ENCODE results near the gene BMPR1A. TPM values are rescaled to one million over a fixed set of nuclear protein-coding genes. Genes with fewer than 3 reads are reported as not detected.

BMPR1A gene
- total RNA-seq, 6 experiments from 2014 or later: 9.9 to 20.4 (median 12.4) TPM

DNA sequence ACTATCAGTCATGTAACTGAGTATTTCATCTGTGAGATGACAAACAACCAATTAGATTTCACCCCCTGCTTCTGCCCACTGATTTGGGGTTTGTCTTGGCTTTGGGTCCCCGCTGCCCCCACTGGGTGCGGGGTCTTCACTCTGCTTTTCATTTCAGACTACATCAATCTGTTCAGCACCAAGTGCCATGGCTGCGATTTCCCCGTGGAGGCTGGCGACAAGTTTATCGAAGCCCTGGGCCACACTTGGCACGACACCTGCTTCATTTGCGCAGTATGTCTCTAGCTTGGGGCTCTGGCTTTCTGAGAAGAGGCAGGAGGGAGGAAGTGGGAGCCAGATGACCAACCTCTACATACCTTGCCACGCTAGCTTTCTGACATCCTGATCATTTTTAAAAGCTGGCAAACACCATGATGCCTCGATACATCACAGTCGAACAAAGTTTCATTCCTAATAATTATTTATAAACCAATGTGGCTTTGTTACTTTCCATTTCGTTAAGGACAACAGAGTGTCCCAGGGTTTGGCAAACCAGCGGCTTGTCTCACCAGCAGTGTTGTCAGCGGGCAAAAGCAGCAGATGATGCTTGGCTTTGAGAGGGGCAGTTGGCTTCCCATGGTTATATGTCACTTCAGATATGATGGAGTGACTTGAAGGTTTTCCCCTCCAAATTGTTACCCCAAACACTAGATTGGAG lies 30.3 kb upstream of the BMPR1A start:
- intact Hi-C loops (cut with DNase I): no loop called here
- ATAC-seq: no peak
- Histone ChIP-seq H3K4me3 (no peak overlapping the region), H3K27ac (no peak overlapping the region), H3K27me3 (no peaks in the 10 kb centered on the region), H3K36me3 (no peaks in the 10 kb centered on the region), H3K9me3 (no peaks in the 10 kb centered on the region), H3K4me1 (peaks cover 0 to 8% (median 1%) of the 10 kb centered on the region in 4 donors)
- no peak for DNase-seq
- WGBS (ENCODE audit: insufficient coverage, low coverage, low lambda C conversion rate, missing lambda C conversion rate): 87% methylated on average over 13 of the region's 14 CpGs
- TF ChIP-seq, protein P1, sequence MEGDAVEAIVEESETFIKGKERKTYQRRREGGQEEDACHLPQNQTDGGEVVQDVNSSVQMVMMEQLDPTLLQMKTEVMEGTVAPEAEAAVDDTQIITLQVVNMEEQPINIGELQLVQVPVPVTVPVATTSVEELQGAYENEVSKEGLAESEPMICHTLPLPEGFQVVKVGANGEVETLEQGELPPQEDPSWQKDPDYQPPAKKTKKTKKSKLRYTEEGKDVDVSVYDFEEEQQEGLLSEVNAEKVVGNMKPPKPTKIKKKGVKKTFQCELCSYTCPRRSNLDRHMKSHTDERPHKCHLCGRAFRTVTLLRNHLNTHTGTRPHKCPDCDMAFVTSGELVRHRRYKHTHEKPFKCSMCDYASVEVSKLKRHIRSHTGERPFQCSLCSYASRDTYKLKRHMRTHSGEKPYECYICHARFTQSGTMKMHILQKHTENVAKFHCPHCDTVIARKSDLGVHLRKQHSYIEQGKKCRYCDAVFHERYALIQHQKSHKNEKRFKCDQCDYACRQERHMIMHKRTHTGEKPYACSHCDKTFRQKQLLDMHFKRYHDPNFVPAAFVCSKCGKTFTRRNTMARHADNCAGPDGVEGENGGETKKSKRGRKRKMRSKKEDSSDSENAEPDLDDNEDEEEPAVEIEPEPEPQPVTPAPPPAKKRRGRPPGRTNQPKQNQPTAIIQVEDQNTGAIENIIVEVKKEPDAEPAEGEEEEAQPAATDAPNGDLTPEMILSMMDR (IDR thresholded peaks at IDR 0.05): no peak
- TF ChIP-seq POLR2A (IDR thresholded peaks at IDR 0.05): no peak

DNA sequence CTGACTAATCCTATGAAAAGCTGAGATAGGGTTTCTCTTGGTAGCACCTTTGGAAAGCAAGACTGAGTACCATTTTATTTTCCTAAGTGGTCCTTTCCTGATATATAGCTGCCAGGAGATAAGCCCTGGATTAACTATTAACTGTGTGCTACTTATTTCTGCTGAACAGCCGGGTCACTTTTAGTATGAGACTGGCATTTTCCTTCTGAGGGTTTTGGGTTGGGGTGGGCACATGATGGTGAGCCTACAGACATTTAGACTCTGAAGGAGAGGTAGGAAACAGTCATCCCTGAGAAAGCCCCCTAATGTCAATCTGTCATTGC lies 29.8 kb upstream of the BMPR1A start:
- WGBS (ENCODE audit: insufficient coverage, low coverage, low lambda C conversion rate, missing lambda C conversion rate): 22% methylated on average over 1 of the region's 1 CpG
- no peak overlapping the region for H3K4me3 ChIP-seq
- intact Hi-C loops (cut with DNase I): no loop called here
- ATAC-seq (no peak), DNase-seq (no peak)
- no peaks in the 10 kb centered on the region for H3K9me3 ChIP-seq
- peaks cover 0 to 13% (median 1%) of the 10 kb centered on the region in 4 donors for H3K4me1 ChIP-seq
- no peaks in the 10 kb centered on the region for H3K36me3 ChIP-seq
- TF ChIP-seq POLR2A (IDR thresholded peaks at IDR 0.05): no peak
- TF ChIP-seq, protein P1 (IDR thresholded peaks at IDR 0.05): no peak
- no peak overlapping the region for H3K27ac ChIP-seq
- H3K27me3 ChIP-seq: no peaks in the 10 kb centered on the region

DNA sequence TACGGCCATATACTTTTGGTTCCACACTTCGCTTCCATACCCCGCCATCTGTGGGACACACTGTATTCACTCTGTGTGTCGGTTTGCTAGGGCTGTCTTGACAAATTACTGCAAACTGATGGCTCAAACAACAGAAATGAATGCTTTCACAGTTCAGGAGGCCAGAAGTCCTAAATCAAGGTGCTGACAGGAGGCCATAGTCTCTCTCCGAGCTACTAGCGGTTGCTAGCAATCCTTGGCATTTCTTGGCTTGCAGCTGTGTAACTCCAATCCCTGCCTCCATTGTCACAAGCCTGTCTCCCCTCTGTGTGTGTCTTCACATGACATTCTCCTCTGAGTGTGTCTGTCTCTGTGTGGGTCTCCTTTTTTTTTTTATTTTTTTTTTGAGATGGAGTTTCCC lies 28.9 kb upstream of the BMPR1A start:
- Histone ChIP-seq H3K36me3 (no peaks in the 10 kb centered on the region), H3K27me3 (no peaks in the 10 kb centered on the region), H3K27ac (no peak overlapping the region), H3K4me3 (no peak overlapping the region), H3K4me1 (peaks cover 0 to 20% (median 1%) of the 10 kb centered on the region in 4 donors), H3K9me3 (no peaks in the 10 kb centered on the region)
- intact Hi-C loops (cut with DNase I): no loop called here
- ATAC-seq (no peak), DNase-seq (no peak)
- WGBS (ENCODE audit: insufficient coverage, low coverage, low lambda C conversion rate, missing lambda C conversion rate): 87% methylated on average over 4 of the region's 6 CpGs
- TF ChIP-seq, protein P1 (IDR thresholded peaks at IDR 0.05): no peak

DNA sequence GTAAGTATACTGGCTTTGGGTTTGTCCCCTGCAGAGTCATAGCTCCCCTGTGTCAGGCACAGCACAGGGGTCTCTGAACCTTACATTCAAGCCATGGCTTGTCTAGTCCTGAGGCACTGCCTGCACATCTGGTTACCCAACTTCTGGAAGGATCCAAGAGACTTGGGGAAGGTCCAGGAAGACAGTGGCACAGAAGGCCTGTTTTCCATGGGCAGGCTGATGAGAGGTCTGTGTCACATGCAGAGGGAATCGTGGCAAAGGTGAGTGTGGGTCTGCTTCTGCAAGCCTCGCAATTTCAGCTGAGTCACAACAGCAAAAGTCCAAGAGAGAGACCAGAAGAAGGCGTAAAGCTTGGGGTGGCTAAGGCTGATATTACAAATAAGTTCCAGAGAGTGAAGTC lies 28.4 kb upstream of the BMPR1A start:
- intact Hi-C loops (cut with DNase I): no loop called here
- 70% methylated on average over 3 of the region's 3 CpGs for WGBS (ENCODE audit: insufficient coverage, low coverage, low lambda C conversion rate, missing lambda C conversion rate)
- Histone ChIP-seq H3K9me3 (no peaks in the 10 kb centered on the region), H3K4me3 (no peak overlapping the region), H3K4me1 (peaks cover 0 to 22% (median 1%) of the 10 kb centered on the region in 4 donors), H3K36me3 (no peaks in the 10 kb centered on the region), H3K27ac (no peak overlapping the region), H3K27me3 (no peaks in the 10 kb centered on the region)
- ATAC-seq (no peak), DNase-seq (no peak)
- no peak for TF ChIP-seq POLR2A (IDR thresholded peaks at IDR 0.05)
- TF ChIP-seq, protein P1 (IDR thresholded peaks at IDR 0.05): no peak

Data from right lobe of liver (tissue), 6 donors.